HUDEP-2 (cell line): ENCODE measurements around the gene CDCA7.
"Not testable (repeated sequence)": the region's sequence is repeated elsewhere in the genome, so short reads cannot be mapped to it uniquely, and the experiment has no call there.

Source experiments
- DNase-seq, 76 experiments: peaks; one replicate each; lab custom pipeline; 2025; ENCODE audit not compliant: unreplicated experiment in 76 of 76; lab: John Stamatoyannopoulos, UW

CDCA7 gene

GRCh38 chr2:173357346-173357745 is 2.7 kb downstream of the CDCA7 start:
- DNase-seq: no peak

GRCh38 chr2:173358616-173359015 is 3.9 kb downstream of the CDCA7 start:
- no peak for DNase-seq

- peak in 8 of 76 experiments; percentile 16 to 55 (median 36) for DNase-seq
These were observed 4.6 kb downstream of the CDCA7 start for GRCh38 chr2:173359231-173359630.

GRCh38 chr2:173370198-173370597 is 15.5 kb downstream of the CDCA7 start:
- DNase-seq: no peak

- DNase-seq: no peak
These were observed 16.4 kb downstream of the CDCA7 start for GRCh38 chr2:173371023-173371422.

- no peak for DNase-seq
These were observed 18.6 kb downstream of the CDCA7 start for GRCh38 chr2:173373290-173373689.

GRCh38 chr2:173374634-173375033 is 20.0 kb downstream of the CDCA7 start:
- DNase-seq: no peak

- DNase-seq: not testable (repeated sequence)
These were observed 30.9 kb downstream of the CDCA7 start for GRCh38 chr2:173385534-173385933.

GRCh38 chr2:173386021-173386737 is 31.5 kb downstream of the CDCA7 start:
- no peak for DNase-seq

GRCh38 chr2:173386738-173387065 is 32.0 kb downstream of the CDCA7 start:
- no peak for DNase-seq

- no peak for DNase-seq
These were observed 32.4 kb downstream of the CDCA7 start for GRCh38 chr2:173387079-173387478.

- no peak for DNase-seq
These were observed 33.0 kb downstream of the CDCA7 start for GRCh38 chr2:173387660-173388059.

GRCh38 chr2:173388795-173389194 is 34.1 kb downstream of the CDCA7 start:
- DNase-seq: no peak

- DNase-seq: no peak
These were observed 35.4 kb downstream of the CDCA7 start for GRCh38 chr2:173390036-173390435.

GRCh38 chr2:173392731-173393130 is 38.1 kb downstream of the CDCA7 start:
- DNase-seq: no peak

GRCh38 chr2:173393186-173393585 is 38.5 kb downstream of the CDCA7 start:
- no peak for DNase-seq

- no peak for DNase-seq
These were observed 39.0 kb downstream of the CDCA7 start for GRCh38 chr2:173393636-173394035.

GRCh38 chr2:173394091-173394974 is 39.7 kb downstream of the CDCA7 start:
- no peak for DNase-seq

- no peak for DNase-seq
These were observed 41.1 kb downstream of the CDCA7 start for GRCh38 chr2:173395567-173396351.

GRCh38 chr2:173397539-173397938 is 42.9 kb downstream of the CDCA7 start:
- no peak for DNase-seq

- no peak for DNase-seq
These were observed 44.6 kb downstream of the CDCA7 start for GRCh38 chr2:173399229-173399628.
